Stimulated activated CD4-positive, alpha-beta T cell treated with anti-CD3 and anti-CD28 coated beads, Interleukin-12 subunit alpha, Interleukin-12 subunit beta, amount 100 ng/mL, for 24 hours (primary cell): ENCODE measurements around the gene THBS3.
"Not testable (repeated sequence)": the region's sequence is repeated elsewhere in the genome, so short reads cannot be mapped to it uniquely, and the experiment has no call there.

Experiments
- DNase-seq, 2 experiments: peaks; one replicate each; pipeline ENCODE4 v3.0.0-alpha.2; 2020; ENCODE audit warnings: low read depth in 2 of 2

The THBS3 gene

GRCh38 chr1:155174324-155175280 lies 33.1 kb downstream of the THBS3 start:
- peak in 1 of 2 experiments; percentile 35 for DNase-seq

- DNase-seq = peak; percentile 53 to 78
Observed at GRCh38 chr1:155173478-155174323, 34.0 kb downstream of the THBS3 start, which contains the start of gene TRIM46. Gene TRIM46, plus strand, starts transcription at chr1:155173849. Its CDS starts 118 bp downstream, at chr1:155173967.

- DNase-seq = peak; percentile 85 to 94
Observed at GRCh38 chr1:155172732-155173477, 34.8 kb downstream of the THBS3 start, which contains the start of gene KRTCAP2. Gene KRTCAP2, minus strand, starts transcription at chr1:155173304. Its CDS starts 80 bp downstream, at chr1:155173224.

GRCh38 chr1:155171836-155172731 lies 35.6 kb downstream of the THBS3 start:
- no peak for DNase-seq

- no peak for DNase-seq
Observed at GRCh38 chr1:155170806-155171205, 36.9 kb downstream of the THBS3 start.

- no peak for DNase-seq
Observed at GRCh38 chr1:155170101-155170785, 37.5 kb downstream of the THBS3 start.

- no peak for DNase-seq
Observed at GRCh38 chr1:155169541-155169940, 38.2 kb downstream of the THBS3 start.

- DNase-seq = no peak
Observed at GRCh38 chr1:155168456-155169210, 39.1 kb downstream of the THBS3 start.

- not testable (repeated sequence) for DNase-seq
Observed at GRCh38 chr1:155168105-155168445, 39.6 kb downstream of the THBS3 start.

- DNase-seq = peak; percentile 67 to 87
Observed at GRCh38 chr1:155167166-155168104, 40.3 kb downstream of the THBS3 start.

- no peak for DNase-seq
Observed at GRCh38 chr1:155166471-155167165, 41.1 kb downstream of the THBS3 start.

GRCh38 chr1:155166051-155166470 lies 41.6 kb downstream of the THBS3 start:
- DNase-seq = no peak

- DNase-seq = not testable (repeated sequence)
Observed at GRCh38 chr1:155164625-155165024, 43.1 kb downstream of the THBS3 start.

GRCh38 chr1:155163785-155164184 lies 43.9 kb downstream of the THBS3 start:
- DNase-seq = not testable (repeated sequence)

GRCh38 chr1:155162631-155163030 lies 45.1 kb downstream of the THBS3 start:
- not testable (repeated sequence) for DNase-seq

- no peak for DNase-seq
Observed at GRCh38 chr1:155160128-155160527, 47.6 kb downstream of the THBS3 start.

- no peak for DNase-seq
Observed at GRCh38 chr1:155158991-155159390, 48.7 kb downstream of the THBS3 start.
